ENCODE measurements around the gene MALRD1.

DNA sequence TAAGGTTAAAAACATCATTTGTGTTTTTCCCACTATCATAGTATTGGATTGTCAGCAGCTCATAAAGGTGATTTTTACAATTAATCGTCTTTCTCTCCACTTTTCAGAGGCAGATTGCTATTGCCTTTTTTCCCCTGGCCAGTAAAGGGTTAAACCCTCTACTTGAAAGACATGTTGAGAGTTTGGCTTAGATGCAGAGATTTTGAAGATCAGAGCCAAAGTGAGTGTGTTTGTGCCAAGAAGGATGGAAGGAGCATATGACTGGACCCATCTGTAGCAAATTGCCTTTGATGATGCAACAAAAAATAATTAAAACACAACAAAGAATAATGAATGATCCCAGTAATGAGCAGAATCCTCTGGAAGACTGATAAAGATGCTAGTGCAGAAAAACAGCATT, 373.1 kb downstream of the MALRD1 start:
- TF ChIP-seq, protein P1, sequence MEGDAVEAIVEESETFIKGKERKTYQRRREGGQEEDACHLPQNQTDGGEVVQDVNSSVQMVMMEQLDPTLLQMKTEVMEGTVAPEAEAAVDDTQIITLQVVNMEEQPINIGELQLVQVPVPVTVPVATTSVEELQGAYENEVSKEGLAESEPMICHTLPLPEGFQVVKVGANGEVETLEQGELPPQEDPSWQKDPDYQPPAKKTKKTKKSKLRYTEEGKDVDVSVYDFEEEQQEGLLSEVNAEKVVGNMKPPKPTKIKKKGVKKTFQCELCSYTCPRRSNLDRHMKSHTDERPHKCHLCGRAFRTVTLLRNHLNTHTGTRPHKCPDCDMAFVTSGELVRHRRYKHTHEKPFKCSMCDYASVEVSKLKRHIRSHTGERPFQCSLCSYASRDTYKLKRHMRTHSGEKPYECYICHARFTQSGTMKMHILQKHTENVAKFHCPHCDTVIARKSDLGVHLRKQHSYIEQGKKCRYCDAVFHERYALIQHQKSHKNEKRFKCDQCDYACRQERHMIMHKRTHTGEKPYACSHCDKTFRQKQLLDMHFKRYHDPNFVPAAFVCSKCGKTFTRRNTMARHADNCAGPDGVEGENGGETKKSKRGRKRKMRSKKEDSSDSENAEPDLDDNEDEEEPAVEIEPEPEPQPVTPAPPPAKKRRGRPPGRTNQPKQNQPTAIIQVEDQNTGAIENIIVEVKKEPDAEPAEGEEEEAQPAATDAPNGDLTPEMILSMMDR (IDR thresholded peaks at IDR 0.05), result no peak
- TF ChIP-seq POLR2A (IDR thresholded peaks at IDR 0.05), result no peak
